ENCODE results near the gene KRT86. TPM values are rescaled to one million over a fixed set of nuclear protein-coding genes. Genes with fewer than 3 reads are reported as not detected.

Gene KRT86
- total RNA-seq, 1 donor from 2014 or later, result not detected

GRCh38 chr12:52258335-52258901, 16.0 kb upstream of the KRT86 start:
- Mint-ChIP-seq H3K27me3 (peaks cover 80% of the 10 kb centered on the region), H3K4me3 (ENCODE audit: low read depth) (no peak overlapping the region), H3K9me3 (ENCODE audit: low read depth) (peaks cover 10% of the 10 kb centered on the region), H3K4me1 (ENCODE audit: low read depth) (no peaks in the 10 kb centered on the region), H3K36me3 (ENCODE audit: insufficient read depth) (no peaks in the 10 kb centered on the region), H3K27ac (no peak overlapping the region)
- DNase-seq (ENCODE audit: low spot score, unreplicated experiment), result peak; percentile 31
- peak; percentile 44 for TF ChIP-seq CTCF (IDR thresholded peaks at IDR 0.05; ENCODE audit: unreplicated experiment)

- no peak for TF ChIP-seq CTCF (IDR thresholded peaks at IDR 0.05; ENCODE audit: unreplicated experiment)
- H3K9me3 Mint-ChIP-seq (ENCODE audit: low read depth), result peaks cover 10% of the 10 kb centered on the region
- peaks cover 72% of the 10 kb centered on the region for H3K27me3 Mint-ChIP-seq
- H3K4me3 Mint-ChIP-seq (ENCODE audit: low read depth), result no peak overlapping the region
- no peaks in the 10 kb centered on the region for H3K4me1 Mint-ChIP-seq (ENCODE audit: low read depth)
- no peak overlapping the region for H3K27ac Mint-ChIP-seq
- DNase-seq (ENCODE audit: low spot score, unreplicated experiment), result no peak
- H3K36me3 Mint-ChIP-seq (ENCODE audit: insufficient read depth), result no peaks in the 10 kb centered on the region
Observed at GRCh38 chr12:52259657-52260243, 14.7 kb upstream of the KRT86 start.

- no peak for DNase-seq (ENCODE audit: low spot score, unreplicated experiment)
- H3K27me3 Mint-ChIP-seq, result peaks cover 67% of the 10 kb centered on the region
- no peak overlapping the region for H3K27ac Mint-ChIP-seq
- no peak overlapping the region for H3K4me3 Mint-ChIP-seq (ENCODE audit: low read depth)
- no peaks in the 10 kb centered on the region for H3K4me1 Mint-ChIP-seq (ENCODE audit: low read depth)
- TF ChIP-seq CTCF (IDR thresholded peaks at IDR 0.05; ENCODE audit: unreplicated experiment), result no peak
- H3K36me3 Mint-ChIP-seq (ENCODE audit: insufficient read depth), result no peaks in the 10 kb centered on the region
- H3K9me3 Mint-ChIP-seq (ENCODE audit: low read depth), result peaks cover 10% of the 10 kb centered on the region
Observed at GRCh38 chr12:52260361-52261207, 13.9 kb upstream of the KRT86 start.

GRCh38 chr12:52261208-52261484, 13.3 kb upstream of the KRT86 start:
- no peak overlapping the region for H3K27ac Mint-ChIP-seq
- H3K9me3 Mint-ChIP-seq (ENCODE audit: low read depth), result peaks cover 10% of the 10 kb centered on the region
- H3K4me3 Mint-ChIP-seq (ENCODE audit: low read depth), result no peak overlapping the region

More at GRCh38 chr12:52261208-52261484, 13.3 kb upstream of the KRT86 start:
- Mint-ChIP-seq H3K36me3 (ENCODE audit: insufficient read depth) (no peaks in the 10 kb centered on the region), H3K27me3 (peaks cover 61% of the 10 kb centered on the region), H3K4me1 (ENCODE audit: low read depth) (no peaks in the 10 kb centered on the region)
- no peak for DNase-seq (ENCODE audit: low spot score, unreplicated experiment)
- TF ChIP-seq CTCF (IDR thresholded peaks at IDR 0.05; ENCODE audit: unreplicated experiment), result no peak
